HEK293 (cell line): ENCODE measurements around the gene ARHGAP8.

Experiments used
- ZNF624 ChIP-seq: fragments of 450-650 bp; formaldehyde crosslinking; IDR thresholded peaks from 2 replicates; pipeline ENCODE4 v1.5.1; 2017; ENCODE audit warnings: missing biosample characterization, missing genetic modification characterization
- TF ChIP-seq, protein P1 (sequence below): fragments of 450-650 bp; formaldehyde crosslinking; IDR thresholded peaks from 2 replicates; pipeline ENCODE4 v1.5.1; 2016; ENCODE audit warnings: missing biosample characterization, missing genetic modification characterization

GRCh38 chr22:44887941-44888366, 135.6 kb downstream of the ARHGAP8 start:
- TF ChIP-seq ZNF624 = no peak
- TF ChIP-seq, protein P1, sequence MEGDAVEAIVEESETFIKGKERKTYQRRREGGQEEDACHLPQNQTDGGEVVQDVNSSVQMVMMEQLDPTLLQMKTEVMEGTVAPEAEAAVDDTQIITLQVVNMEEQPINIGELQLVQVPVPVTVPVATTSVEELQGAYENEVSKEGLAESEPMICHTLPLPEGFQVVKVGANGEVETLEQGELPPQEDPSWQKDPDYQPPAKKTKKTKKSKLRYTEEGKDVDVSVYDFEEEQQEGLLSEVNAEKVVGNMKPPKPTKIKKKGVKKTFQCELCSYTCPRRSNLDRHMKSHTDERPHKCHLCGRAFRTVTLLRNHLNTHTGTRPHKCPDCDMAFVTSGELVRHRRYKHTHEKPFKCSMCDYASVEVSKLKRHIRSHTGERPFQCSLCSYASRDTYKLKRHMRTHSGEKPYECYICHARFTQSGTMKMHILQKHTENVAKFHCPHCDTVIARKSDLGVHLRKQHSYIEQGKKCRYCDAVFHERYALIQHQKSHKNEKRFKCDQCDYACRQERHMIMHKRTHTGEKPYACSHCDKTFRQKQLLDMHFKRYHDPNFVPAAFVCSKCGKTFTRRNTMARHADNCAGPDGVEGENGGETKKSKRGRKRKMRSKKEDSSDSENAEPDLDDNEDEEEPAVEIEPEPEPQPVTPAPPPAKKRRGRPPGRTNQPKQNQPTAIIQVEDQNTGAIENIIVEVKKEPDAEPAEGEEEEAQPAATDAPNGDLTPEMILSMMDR (tag by site-specific recombination) = no peak
